ENCODE results near the gene PTDSS2. TPM values are rescaled to one million over a fixed set of nuclear protein-coding genes. Genes with fewer than 3 reads are reported as not detected.

The PTDSS2 gene
- total and polyA plus RNA-seq, 9 of the 15 experiments (the other 6 are each of a cell fraction or from before 2014, with no cell fraction given) = 0.45 to 53.9 (median 17.2) TPM

GRCh38 chr11:506238-506994, 56.3 kb downstream of the PTDSS2 start (continued):
- TF ChIP-seq ZBTB11 (CRISPR knock-in tag; IDR thresholded peaks at IDR 0.05) (peak in 1 of 3 experiments; percentile 45; a peak in 1 of 6 replicates), NFRKB (IDR thresholded peaks at IDR 0.05; ENCODE audit: low read depth) (peak; percentile 84), SMAD1 (IDR thresholded peaks at IDR 0.05; ENCODE audit: low read depth, low read length, partially characterized antibody) (peak; percentile 30), PCBP1 (IDR thresholded peaks at IDR 0.05; ENCODE audit: low read depth, low read length, poor library complexity, severe bottlenecking) (peak; percentile 68), TCF15 (CRISPR knock-in tag; IDR thresholded peaks at IDR 0.05) (0 out of 2 replicates have a peak, but pooled peaks have one; percentile 53), ELF2 (CRISPR knock-in tag; IDR thresholded peaks at IDR 0.05) (peak; percentile 92), CTBP1 (IDR thresholded peaks at IDR 0.05; ENCODE audit: borderline replicate concordance) (peak; percentile 33; the same call in 1 of the 2 replicates), MAX (CRISPR knock-in tag; IDR thresholded peaks at IDR 0.05) (peak; percentile 90), E2F6 (IDR thresholded peaks at IDR 0.05; ENCODE audit: borderline replicate concordance in 1 of 2, extremely low read depth in 1 of 2, insufficient read depth in 1 of 2, insufficient read length in 1 of 2, low read depth in 1 of 2, low read length in 1 of 2, poor library complexity in 1 of 2, severe bottlenecking in 1 of 2) (peak; percentile 78 to 83), USF2 (CRISPR knock-in tag; IDR thresholded peaks at IDR 0.05) (peak; percentile 88), CEBPZ (IDR thresholded peaks at IDR 0.05; ENCODE audit: borderline replicate concordance, low read depth, low read length) (no peak), SRF (CRISPR knock-in tag; IDR thresholded peaks at IDR 0.05) (peak in 1 of 2 experiments; percentile 96; a peak in 3 of 4 replicates), ZNF57 (CRISPR knock-in tag; IDR thresholded peaks at IDR 0.05) (0 out of 2 replicates have a peak, but pooled peaks have one; percentile 73)
